Measurements from ENCODE around the gene MCM9. TPM values are rescaled to one million over a fixed set of nuclear protein-coding genes. Genes with fewer than 3 reads are reported as not detected.

MCM9 gene
- total RNA-seq, 1 donor from 2014 or later: 10.1 TPM

DNA sequence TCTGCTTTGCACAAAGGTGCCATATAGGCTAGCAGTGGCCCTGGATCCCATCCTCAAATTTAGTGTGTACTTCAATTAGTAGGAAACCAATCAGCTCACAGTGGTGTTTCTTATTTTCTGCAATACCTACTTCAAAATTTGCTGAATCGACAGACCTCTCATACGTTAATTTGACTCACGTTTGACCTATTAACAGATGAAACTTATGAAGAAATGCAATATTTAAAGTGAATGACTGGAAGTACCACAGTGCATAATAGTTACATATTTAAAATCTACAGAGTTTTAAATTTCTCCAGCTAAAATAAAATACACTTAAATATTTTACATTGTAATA is 47.6 kb upstream of the MCM9 start:
- DNase-seq (ENCODE audit: low read depth) (no peak), FAIRE-seq (no peak)
- Histone ChIP-seq H3K4me3 (ENCODE audit: insufficient read depth, low read depth, low read length) (no peak overlapping the region), H3K9ac (ENCODE audit: low read length) (no peak overlapping the region), H4K20me1 (ENCODE audit: insufficient read depth, low read length) (no peaks in the 10 kb centered on the region), H3K4me2 (ENCODE audit: low read length) (no peak overlapping the region), H3K27me3 (ENCODE audit: insufficient read depth, low read length) (no peaks in the 10 kb centered on the region), H3K27ac (ENCODE audit: low read depth, low read length) (no peak overlapping the region), H3K79me2 (ENCODE audit: insufficient read depth, low read length) (no peaks in the 10 kb centered on the region), H3K4me1 (ENCODE audit: insufficient read depth, low read length) (no peaks in the 10 kb centered on the region), H3K9me3 (ENCODE audit: insufficient read depth, low read depth, low read length) (no peaks in the 10 kb centered on the region), H2AFZ (ENCODE audit: low read depth, low read length) (no peak overlapping the region), H3K36me3 (ENCODE audit: insufficient read depth, low read length) (no peaks in the 10 kb centered on the region)
- Mint-ChIP-seq H3K27ac (ENCODE audit: unreplicated experiment) (no peak overlapping the region), H3K36me3 (ENCODE audit: low read depth, unreplicated experiment) (no peaks in the 10 kb centered on the region), H3K4me1 (ENCODE audit: low read depth, unreplicated experiment) (no peaks in the 10 kb centered on the region), H3K4me3 (ENCODE audit: unreplicated experiment) (no peak overlapping the region), H3K9me3 (ENCODE audit: unreplicated experiment) (no peaks in the 10 kb centered on the region), H3K27me3 (ENCODE audit: low read depth, unreplicated experiment) (no peaks in the 10 kb centered on the region)
- TF ChIP-seq, protein P1, sequence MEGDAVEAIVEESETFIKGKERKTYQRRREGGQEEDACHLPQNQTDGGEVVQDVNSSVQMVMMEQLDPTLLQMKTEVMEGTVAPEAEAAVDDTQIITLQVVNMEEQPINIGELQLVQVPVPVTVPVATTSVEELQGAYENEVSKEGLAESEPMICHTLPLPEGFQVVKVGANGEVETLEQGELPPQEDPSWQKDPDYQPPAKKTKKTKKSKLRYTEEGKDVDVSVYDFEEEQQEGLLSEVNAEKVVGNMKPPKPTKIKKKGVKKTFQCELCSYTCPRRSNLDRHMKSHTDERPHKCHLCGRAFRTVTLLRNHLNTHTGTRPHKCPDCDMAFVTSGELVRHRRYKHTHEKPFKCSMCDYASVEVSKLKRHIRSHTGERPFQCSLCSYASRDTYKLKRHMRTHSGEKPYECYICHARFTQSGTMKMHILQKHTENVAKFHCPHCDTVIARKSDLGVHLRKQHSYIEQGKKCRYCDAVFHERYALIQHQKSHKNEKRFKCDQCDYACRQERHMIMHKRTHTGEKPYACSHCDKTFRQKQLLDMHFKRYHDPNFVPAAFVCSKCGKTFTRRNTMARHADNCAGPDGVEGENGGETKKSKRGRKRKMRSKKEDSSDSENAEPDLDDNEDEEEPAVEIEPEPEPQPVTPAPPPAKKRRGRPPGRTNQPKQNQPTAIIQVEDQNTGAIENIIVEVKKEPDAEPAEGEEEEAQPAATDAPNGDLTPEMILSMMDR (IDR thresholded peaks at IDR 0.05; ENCODE audit: insufficient read depth, low read depth, low read length): no peak
- no peak for TF ChIP-seq EZH2 (IDR thresholded peaks at IDR 0.05; ENCODE audit: insufficient read depth, low read length)

DNA sequence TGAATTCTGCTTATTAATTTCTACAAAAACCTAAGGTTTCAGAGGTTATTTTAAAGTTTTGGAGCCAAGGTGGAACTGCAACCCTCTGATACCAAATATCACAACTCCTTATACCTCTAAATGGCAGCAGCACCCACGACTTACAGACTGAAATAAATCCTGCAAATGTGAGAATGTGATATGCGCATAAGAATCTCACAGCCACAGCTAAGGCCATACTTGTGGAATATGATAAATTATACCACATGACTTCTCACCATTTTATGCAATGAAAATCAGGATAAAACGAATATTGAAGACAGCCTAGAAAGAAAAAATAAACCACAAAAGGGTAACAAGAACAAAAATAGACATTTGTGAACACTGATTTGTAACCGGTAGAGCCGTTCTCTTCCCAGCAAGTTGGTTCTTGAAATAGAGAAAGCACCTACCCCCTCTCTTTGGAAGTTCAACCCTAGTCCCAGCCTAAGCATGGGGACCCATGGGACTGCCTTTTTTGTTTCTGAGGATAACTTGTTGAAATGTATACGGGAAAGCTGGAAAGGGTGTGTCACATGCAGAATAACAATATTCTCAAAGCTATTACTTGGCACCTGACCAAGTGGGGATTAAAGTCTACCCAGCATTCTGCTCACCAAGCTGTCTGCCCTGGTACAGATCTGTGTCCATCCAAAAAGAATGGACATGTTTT is 47.1 kb upstream of the MCM9 start:
- Mint-ChIP-seq H3K4me3 (ENCODE audit: unreplicated experiment) (no peak overlapping the region), H3K36me3 (ENCODE audit: low read depth, unreplicated experiment) (no peaks in the 10 kb centered on the region), H3K9me3 (ENCODE audit: unreplicated experiment) (no peaks in the 10 kb centered on the region), H3K4me1 (ENCODE audit: low read depth, unreplicated experiment) (no peaks in the 10 kb centered on the region), H3K27ac (ENCODE audit: unreplicated experiment) (no peak overlapping the region), H3K27me3 (ENCODE audit: low read depth, unreplicated experiment) (no peaks in the 10 kb centered on the region)
- H3K36me3 ChIP-seq (ENCODE audit: insufficient read depth, low read length): no peaks in the 10 kb centered on the region
- no peak for FAIRE-seq
- H3K9ac ChIP-seq (ENCODE audit: low read length): no peak overlapping the region
- H4K20me1 ChIP-seq (ENCODE audit: insufficient read depth, low read length): no peaks in the 10 kb centered on the region
- H3K4me3 ChIP-seq (ENCODE audit: insufficient read depth, low read depth, low read length): no peak overlapping the region
- no peak overlapping the region for H3K27ac ChIP-seq (ENCODE audit: low read depth, low read length)
- DNase-seq (ENCODE audit: low read depth): no peak
- no peak overlapping the region for H3K4me2 ChIP-seq (ENCODE audit: low read length)
- H2AFZ ChIP-seq (ENCODE audit: low read depth, low read length): no peak overlapping the region
- H3K4me1 ChIP-seq (ENCODE audit: insufficient read depth, low read length): no peaks in the 10 kb centered on the region
- no peaks in the 10 kb centered on the region for H3K27me3 ChIP-seq (ENCODE audit: insufficient read depth, low read length)
- H3K9me3 ChIP-seq (ENCODE audit: insufficient read depth, low read depth, low read length): no peaks in the 10 kb centered on the region
- H3K79me2 ChIP-seq (ENCODE audit: insufficient read depth, low read length): no peaks in the 10 kb centered on the region
- no peak for TF ChIP-seq EZH2 (IDR thresholded peaks at IDR 0.05; ENCODE audit: insufficient read depth, low read length)
- TF ChIP-seq, protein P1 (IDR thresholded peaks at IDR 0.05; ENCODE audit: insufficient read depth, low read depth, low read length): no peak

DNA sequence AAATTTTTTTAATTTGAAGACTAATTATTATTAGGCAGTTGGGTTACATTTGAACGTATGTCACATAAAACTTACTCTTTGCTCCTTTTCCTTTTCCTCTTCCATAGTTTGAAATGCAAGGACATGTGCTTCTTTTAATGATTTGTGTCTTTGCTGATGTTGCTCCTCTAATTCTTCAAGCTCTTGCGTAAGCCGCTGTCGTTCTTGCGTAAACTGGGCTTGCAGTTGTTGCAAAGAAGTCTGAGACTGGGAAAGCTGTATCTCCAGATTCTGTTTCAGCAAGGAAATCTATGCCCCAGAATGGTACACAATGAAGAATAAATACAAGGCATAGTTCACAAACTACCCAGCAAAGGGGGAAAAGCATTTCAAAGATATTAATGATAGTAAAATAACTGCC is 45.1 kb upstream of the MCM9 start:
- no peaks in the 10 kb centered on the region for H3K27me3 Mint-ChIP-seq (ENCODE audit: low read depth, unreplicated experiment)
- H3K4me1 Mint-ChIP-seq (ENCODE audit: low read depth, unreplicated experiment): no peaks in the 10 kb centered on the region
- FAIRE-seq (no peak), DNase-seq (ENCODE audit: low read depth) (no peak)
- no peak overlapping the region for H3K4me2 ChIP-seq (ENCODE audit: low read length)
- H3K36me3 ChIP-seq (ENCODE audit: insufficient read depth, low read length): no peaks in the 10 kb centered on the region
- H3K4me3 Mint-ChIP-seq (ENCODE audit: unreplicated experiment): no peak overlapping the region
- no peaks in the 10 kb centered on the region for H3K4me1 ChIP-seq (ENCODE audit: insufficient read depth, low read length)
- H4K20me1 ChIP-seq (ENCODE audit: insufficient read depth, low read length): no peaks in the 10 kb centered on the region
- no peaks in the 10 kb centered on the region for H3K9me3 ChIP-seq (ENCODE audit: insufficient read depth, low read depth, low read length)
- H2AFZ ChIP-seq (ENCODE audit: low read depth, low read length): no peak overlapping the region
- no peak overlapping the region for H3K4me3 ChIP-seq (ENCODE audit: insufficient read depth, low read depth, low read length)
- no peak overlapping the region for H3K27ac Mint-ChIP-seq (ENCODE audit: unreplicated experiment)
- no peaks in the 10 kb centered on the region for H3K79me2 ChIP-seq (ENCODE audit: insufficient read depth, low read length)
- H3K9ac ChIP-seq (ENCODE audit: low read length): no peak overlapping the region
- no peaks in the 10 kb centered on the region for H3K9me3 Mint-ChIP-seq (ENCODE audit: unreplicated experiment)
- no peak overlapping the region for H3K27ac ChIP-seq (ENCODE audit: low read depth, low read length)
- no peaks in the 10 kb centered on the region for H3K27me3 ChIP-seq (ENCODE audit: insufficient read depth, low read length)
- TF ChIP-seq, protein P1 (IDR thresholded peaks at IDR 0.05; ENCODE audit: insufficient read depth, low read depth, low read length): no peak
- no peak for TF ChIP-seq EZH2 (IDR thresholded peaks at IDR 0.05; ENCODE audit: insufficient read depth, low read length)
- H3K36me3 Mint-ChIP-seq (ENCODE audit: low read depth, unreplicated experiment): no peaks in the 10 kb centered on the region

All from astrocyte (in vitro differentiated cells and primary cell).